Measurements from ENCODE around the gene CRIM1.
A peak's percentile ranks its signal among the peaks of the same experiment; 100 is the strongest.

The CRIM1 gene

DNA sequence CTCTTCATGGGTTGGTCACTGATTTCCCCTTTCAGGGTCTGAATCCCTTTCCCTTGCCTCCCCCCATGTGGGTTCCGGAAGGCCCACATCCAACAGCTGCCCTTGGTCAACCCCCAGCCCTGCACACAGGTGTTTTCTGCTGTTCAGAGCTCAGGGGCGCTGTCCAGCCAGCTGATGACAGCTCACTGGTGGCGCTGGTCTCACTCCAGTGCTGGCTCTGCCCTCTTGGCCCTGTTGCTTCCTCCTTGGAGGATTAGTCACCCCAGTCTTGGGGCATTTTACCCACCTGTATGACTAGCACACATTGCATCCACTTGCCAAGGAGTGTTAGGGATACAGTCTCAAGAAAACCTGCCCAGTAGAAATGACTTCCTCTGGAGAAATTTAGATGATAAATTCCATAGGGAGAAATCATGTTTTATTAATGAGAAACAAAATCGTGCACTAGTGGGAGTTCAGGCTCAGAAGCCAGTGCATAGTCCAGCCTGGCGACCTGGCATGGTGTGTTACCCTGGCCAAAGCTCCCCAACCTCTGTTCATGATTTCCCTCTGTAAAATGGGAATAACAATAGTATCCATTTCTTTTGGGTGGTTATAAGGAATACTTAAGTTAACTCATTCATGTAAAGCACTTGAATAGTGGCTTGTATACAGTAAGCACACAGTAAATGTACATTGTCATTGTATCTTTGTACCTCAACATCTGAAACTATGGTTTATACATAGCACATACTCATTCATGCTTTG, 21.6 kb downstream of the CRIM1 start:
- no peak overlapping the region for H2BK15ac ChIP-seq (ENCODE audit: low read length)
- no peak overlapping the region for H4K91ac ChIP-seq (ENCODE audit: low read depth, low read length, poor library complexity)
- WGBS, 2 donors (ENCODE audit: extremely low coverage in 2 of 2, insufficient read length in 2 of 2, insufficient replicate concordance in 1 of 2) = no CpG with 5 or more reads among the region's 5 CpGs
- H3K4me3 ChIP-seq (ENCODE audit: low read length in 2 of 2) = no peak overlapping the region
- no peak overlapping the region for H3K4ac ChIP-seq (ENCODE audit: low read length)
- H2BK120ac ChIP-seq (ENCODE audit: low read depth, low read length) = no peak overlapping the region
- no peaks in the 10 kb centered on the region for H3K79me1 ChIP-seq (ENCODE audit: low read depth, low read length)
- no peak overlapping the region for H3K9ac ChIP-seq (ENCODE audit: low read depth, low read length, poor library complexity)
- H3K14ac ChIP-seq (ENCODE audit: low read length) = no peak overlapping the region
- peaks cover 9 to 29% of the 10 kb centered on the region in 2 donors for H3K4me1 ChIP-seq (ENCODE audit: control insufficient read depth in 2 of 2, insufficient read depth in 1 of 2, low read depth in 1 of 2, low read length in 2 of 2)
- DNase-seq (ENCODE audit: low spot score) = no peak
- no peaks in the 10 kb centered on the region for H3K27me3 ChIP-seq (ENCODE audit: control insufficient read depth in 3 of 3, insufficient read depth in 3 of 3, low read depth in 1 of 3, low read length in 3 of 3)
- H2BK12ac ChIP-seq (ENCODE audit: low read length) = no peak overlapping the region
- no peak overlapping the region for H3K27ac ChIP-seq (replicated peaks; ENCODE audit: low read length)
- H3K36me3 ChIP-seq (replicated peaks in 1 of 2; ENCODE audit: control insufficient read depth in 2 of 2, insufficient read depth in 2 of 2, low read length in 2 of 2) = no peaks in the 10 kb centered on the region
- no peaks in the 10 kb centered on the region for H3K9me3 ChIP-seq (replicated peaks in 1 of 2; ENCODE audit: control insufficient read depth in 2 of 2, insufficient read depth in 1 of 2, low read depth in 1 of 2, low read length in 2 of 2)
- H2AK5ac ChIP-seq (ENCODE audit: low read depth, low read length) = no peak overlapping the region
- peak overlapping the region; percentile 72 for H3K18ac ChIP-seq (ENCODE audit: low read length)
- H3K4me2 ChIP-seq (ENCODE audit: insufficient read depth, low read length, poor library complexity, severe bottlenecking) = no peak overlapping the region
- H2AFZ ChIP-seq (ENCODE audit: low read length) = no peak overlapping the region
- H2BK5ac ChIP-seq (ENCODE audit: low read length) = no peak overlapping the region
- H3K23ac ChIP-seq (ENCODE audit: low read depth, low read length, poor library complexity) = no peak overlapping the region
- H4K8ac ChIP-seq (ENCODE audit: low read depth, low read length) = no peak overlapping the region

DNA sequence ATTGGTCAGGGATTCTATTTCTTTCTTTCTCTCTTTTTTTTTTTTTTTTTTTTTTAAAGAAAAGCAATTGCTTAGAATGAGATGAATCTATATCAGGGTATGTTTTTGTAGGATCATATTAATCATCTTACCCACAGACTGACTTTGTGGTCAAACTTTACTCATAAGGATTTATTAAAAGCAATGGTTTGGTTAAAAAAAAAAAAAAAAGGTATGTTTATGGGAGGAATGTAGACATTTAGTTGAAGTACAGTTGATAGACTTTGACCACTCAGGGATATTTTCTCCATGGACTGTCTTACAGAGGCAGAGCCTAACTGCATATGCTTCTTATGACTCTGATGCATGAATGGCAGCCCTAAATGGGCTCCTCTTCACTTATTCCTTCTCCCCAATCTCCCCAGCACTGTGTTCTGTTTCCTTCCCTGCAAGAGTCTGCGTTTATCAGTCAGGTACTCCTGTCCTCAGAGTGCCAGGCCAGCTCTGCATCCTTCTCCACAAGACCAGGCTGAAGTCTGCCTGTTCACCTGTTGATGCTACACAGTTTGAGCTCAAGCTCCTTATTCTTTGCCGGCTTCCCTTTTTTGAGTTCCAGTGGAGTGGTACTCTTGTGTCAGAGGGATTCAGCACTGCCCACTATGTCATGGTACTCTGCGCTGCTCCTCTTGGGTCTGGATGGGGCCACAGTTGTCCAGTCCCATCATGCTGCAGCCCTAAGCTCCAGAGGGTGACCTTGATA, 24.3 kb downstream of the CRIM1 start:
- H3K14ac ChIP-seq (ENCODE audit: low read length) = no peak overlapping the region
- no peak overlapping the region for H2BK120ac ChIP-seq (ENCODE audit: low read depth, low read length)
- no peak overlapping the region for H4K8ac ChIP-seq (ENCODE audit: low read depth, low read length)
- H3K9me3 ChIP-seq (replicated peaks in 1 of 2; ENCODE audit: control insufficient read depth in 2 of 2, insufficient read depth in 1 of 2, low read depth in 1 of 2, low read length in 2 of 2) = no peaks in the 10 kb centered on the region
- no CpG with 5 or more reads among the region's 3 CpGs for WGBS, 2 donors (ENCODE audit: extremely low coverage in 2 of 2, insufficient read length in 2 of 2, insufficient replicate concordance in 1 of 2)
- no peak overlapping the region for H2AK5ac ChIP-seq (ENCODE audit: low read depth, low read length)
- H2AFZ ChIP-seq (ENCODE audit: low read length) = no peak overlapping the region
- H2BK12ac ChIP-seq (ENCODE audit: low read length) = no peak overlapping the region
- H3K79me1 ChIP-seq (ENCODE audit: low read depth, low read length) = peaks cover 2% of the 10 kb centered on the region
- H3K27ac ChIP-seq (replicated peaks; ENCODE audit: low read length) = no peak overlapping the region
- no peak overlapping the region for H3K9ac ChIP-seq (ENCODE audit: low read depth, low read length, poor library complexity)
- H3K36me3 ChIP-seq (replicated peaks in 1 of 2; ENCODE audit: control insufficient read depth in 2 of 2, insufficient read depth in 2 of 2, low read length in 2 of 2) = no peaks in the 10 kb centered on the region
- no peaks in the 10 kb centered on the region for H3K27me3 ChIP-seq (ENCODE audit: control insufficient read depth in 3 of 3, insufficient read depth in 3 of 3, low read depth in 1 of 3, low read length in 3 of 3)
- no peak overlapping the region for H2BK5ac ChIP-seq (ENCODE audit: low read length)
- H2BK15ac ChIP-seq (ENCODE audit: low read length) = no peak overlapping the region
- H3K23ac ChIP-seq (ENCODE audit: low read depth, low read length, poor library complexity) = no peak overlapping the region
- DNase-seq (ENCODE audit: low spot score) = no peak
- no peak overlapping the region for H3K4me3 ChIP-seq (ENCODE audit: low read length in 2 of 2)
- H3K18ac ChIP-seq (ENCODE audit: low read length) = peak overlapping the region; percentile 16
- peaks cover 9 to 29% of the 10 kb centered on the region in 2 donors for H3K4me1 ChIP-seq (ENCODE audit: control insufficient read depth in 2 of 2, insufficient read depth in 1 of 2, low read depth in 1 of 2, low read length in 2 of 2)
- H3K4ac ChIP-seq (ENCODE audit: low read length) = no peak overlapping the region
- H3K4me2 ChIP-seq (ENCODE audit: insufficient read depth, low read length, poor library complexity, severe bottlenecking) = no peak overlapping the region
- peak overlapping the region; percentile 56 for H4K91ac ChIP-seq (ENCODE audit: low read depth, low read length, poor library complexity)

DNA sequence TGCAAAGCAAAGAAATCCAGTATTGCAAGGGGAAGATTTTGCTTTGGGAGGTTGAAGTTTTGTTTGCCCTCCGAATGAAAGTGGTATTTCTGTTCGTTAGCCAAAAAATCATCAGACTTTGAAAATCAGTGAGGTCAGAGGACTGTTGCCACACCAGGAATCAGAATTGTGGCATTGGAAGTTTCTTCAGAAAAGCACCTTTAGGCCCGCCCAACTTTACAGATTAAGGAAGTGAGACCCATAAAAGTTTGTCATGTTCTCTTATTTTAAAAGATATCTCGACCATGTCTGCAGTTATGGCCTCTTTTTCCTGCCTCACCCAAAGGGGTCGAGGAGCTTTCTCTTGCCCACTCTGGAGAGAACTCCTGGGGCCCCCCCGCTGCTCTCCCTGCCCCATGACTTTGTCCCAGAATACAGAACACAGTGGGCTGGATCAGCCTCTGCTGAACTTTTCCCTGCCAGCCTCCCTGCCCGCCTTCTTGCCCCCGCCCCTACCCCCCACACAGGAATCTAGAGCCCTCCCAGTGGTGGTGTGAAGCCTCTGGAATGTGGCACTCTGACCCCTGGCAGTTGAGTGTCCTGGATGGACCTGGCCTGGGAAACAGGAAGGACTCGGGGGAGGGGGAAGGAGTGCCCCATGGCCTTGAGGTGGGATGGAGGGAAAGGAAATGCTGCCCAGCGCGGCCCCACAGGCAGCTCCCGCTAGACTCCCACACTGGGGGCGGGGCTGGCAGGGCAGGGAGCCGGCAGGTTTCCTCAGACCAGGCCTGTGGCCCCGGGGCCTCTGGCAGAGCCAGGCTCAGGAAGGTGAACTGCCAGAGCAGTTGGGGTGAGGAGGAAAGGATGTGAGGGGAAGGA, 25.3 kb downstream of the CRIM1 start:
- DNase-seq (ENCODE audit: low spot score) = peak; percentile 42
- WGBS, 2 donors (ENCODE audit: extremely low coverage in 2 of 2, insufficient read length in 2 of 2, insufficient replicate concordance in 1 of 2) = no CpG with 5 or more reads among the region's 15 CpGs
- H2AK5ac ChIP-seq (ENCODE audit: low read depth, low read length) = peak overlapping the region; percentile 14
- no peaks in the 10 kb centered on the region for H3K9me3 ChIP-seq (replicated peaks in 1 of 2; ENCODE audit: control insufficient read depth in 2 of 2, insufficient read depth in 1 of 2, low read depth in 1 of 2, low read length in 2 of 2)
- H3K18ac ChIP-seq (ENCODE audit: low read length) = peak overlapping the region; percentile 81
- no peak overlapping the region for H2BK12ac ChIP-seq (ENCODE audit: low read length)
- peaks cover 2% of the 10 kb centered on the region for H3K79me1 ChIP-seq (ENCODE audit: low read depth, low read length)
- no peak overlapping the region for H3K23ac ChIP-seq (ENCODE audit: low read depth, low read length, poor library complexity)
- H2AFZ ChIP-seq (ENCODE audit: low read length) = no peak overlapping the region
- H3K14ac ChIP-seq (ENCODE audit: low read length) = no peak overlapping the region
- H3K4me3 ChIP-seq (ENCODE audit: low read length in 2 of 2) = no peak overlapping the region
- H4K8ac ChIP-seq (ENCODE audit: low read depth, low read length) = no peak overlapping the region
- no peak overlapping the region for H2BK120ac ChIP-seq (ENCODE audit: low read depth, low read length)
- H3K36me3 ChIP-seq (replicated peaks in 1 of 2; ENCODE audit: control insufficient read depth in 2 of 2, insufficient read depth in 2 of 2, low read length in 2 of 2) = no peaks in the 10 kb centered on the region
- H3K4me1 ChIP-seq (ENCODE audit: control insufficient read depth in 2 of 2, insufficient read depth in 1 of 2, low read depth in 1 of 2, low read length in 2 of 2) = peaks cover 9 to 28% of the 10 kb centered on the region in 2 donors
- no peak overlapping the region for H3K9ac ChIP-seq (ENCODE audit: low read depth, low read length, poor library complexity)
- no peak overlapping the region for H4K91ac ChIP-seq (ENCODE audit: low read depth, low read length, poor library complexity)
- H2BK5ac ChIP-seq (ENCODE audit: low read length) = no peak overlapping the region
- H2BK15ac ChIP-seq (ENCODE audit: low read length) = no peak overlapping the region
- H3K27me3 ChIP-seq (ENCODE audit: control insufficient read depth in 3 of 3, insufficient read depth in 3 of 3, low read depth in 1 of 3, low read length in 3 of 3) = no peaks in the 10 kb centered on the region
- H3K4ac ChIP-seq (ENCODE audit: low read length) = no peak overlapping the region
- H3K27ac ChIP-seq (replicated peaks; ENCODE audit: low read length) = no peak overlapping the region
- no peak overlapping the region for H3K4me2 ChIP-seq (ENCODE audit: insufficient read depth, low read length, poor library complexity, severe bottlenecking)
